Fibroblast of mammary gland (primary cell): ENCODE results near the gene MGAT4A.
A peak's percentile ranks its signal among the peaks of the same experiment; 100 is the strongest.
"Not testable (repeated sequence)": the region's sequence is repeated elsewhere in the genome, so short reads cannot be mapped to it uniquely, and the experiment has no call there.

Source experiments
- DNase-seq: peaks from one replicate; pipeline ENCODE4 v3.0.0-alpha.2; 2010; ENCODE audit warnings: low read depth
- H3K4me3 ChIP-seq: 2 replicates; pipeline ENCODE4 v1.5.1; 2011; ENCODE audit warnings: low read depth, mild to moderate bottlenecking, low read length, moderate library complexity; ENCODE audit not compliant: control insufficient read depth
- CTCF ChIP-seq: conservative IDR thresholded peaks from 2 replicates; pipeline ENCODE4 v1.5.1; 2011; ENCODE audit warnings: low read depth, low read length, inconsistent platforms; ENCODE audit not compliant: control insufficient read depth, insufficient read depth

Gene MGAT4A

GRCh38 chr2:98664323-98664722 is 66.6 kb downstream of the MGAT4A start:
- H3K4me3 ChIP-seq, result no peak overlapping the region
- peak; percentile 23 for DNase-seq
- TF ChIP-seq CTCF, result no peak

GRCh38 chr2:98663511-98664090 is 67.3 kb downstream of the MGAT4A start:
- DNase-seq, result no peak
- no peak overlapping the region for H3K4me3 ChIP-seq
- no peak for TF ChIP-seq CTCF

DNA sequence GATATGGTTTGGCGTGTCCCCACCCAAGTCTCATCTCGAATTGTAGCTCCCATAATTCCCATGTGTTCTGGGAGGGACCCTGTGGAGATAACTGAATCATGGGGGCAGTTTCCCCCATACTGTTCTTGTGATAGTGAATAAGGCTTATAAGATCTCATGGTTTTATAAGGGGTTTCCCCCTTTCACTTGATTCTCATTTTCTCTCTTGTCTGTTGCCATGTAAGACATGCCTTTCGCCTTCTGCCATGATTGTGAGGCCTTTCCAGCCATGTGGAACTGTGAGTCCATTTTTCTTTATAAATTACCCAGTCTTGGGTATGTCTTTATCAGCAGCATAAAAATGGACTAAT is 71.5 kb downstream of the MGAT4A start:
- DNase-seq, H3K4me3 ChIP-seq: not testable (repeated sequence)

DNA sequence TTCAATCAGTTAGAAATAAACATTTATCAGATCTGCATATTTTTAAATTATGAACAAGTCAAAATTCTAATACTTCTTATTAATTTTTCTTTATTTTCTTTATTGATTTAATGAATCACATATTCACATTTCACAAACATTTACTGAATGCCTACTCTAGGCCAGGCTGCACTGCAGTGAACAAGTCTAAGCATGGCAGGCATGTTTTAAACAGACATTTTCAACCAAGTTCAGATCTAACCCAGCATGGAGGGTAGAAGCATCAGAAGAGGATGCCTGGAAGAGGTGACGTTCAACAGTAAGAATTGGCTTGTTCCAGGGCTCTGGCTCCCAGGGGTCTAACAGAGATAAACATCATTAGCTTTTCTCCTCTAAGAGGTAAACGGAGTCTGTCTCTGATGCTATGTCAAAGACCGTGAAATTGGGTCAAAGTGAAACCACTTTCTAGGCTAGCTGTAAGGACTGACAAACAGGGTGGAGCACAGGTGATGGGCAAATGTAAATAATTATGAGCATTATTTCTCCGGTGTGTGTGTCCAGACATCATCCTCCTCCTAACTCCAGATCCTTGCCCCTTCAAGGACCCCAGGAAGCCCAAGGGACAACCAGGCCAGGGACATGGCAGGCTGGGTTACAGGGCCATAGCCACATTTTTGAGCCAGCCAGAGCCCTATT is 72.0 kb downstream of the MGAT4A start:
- TF ChIP-seq CTCF, result no peak
- H3K4me3 ChIP-seq, result no peak overlapping the region

GRCh38 chr2:98656800-98657199 is 74.1 kb downstream of the MGAT4A start:
- H3K4me3 ChIP-seq, result no peak overlapping the region
- no peak for TF ChIP-seq CTCF
- no peak for DNase-seq

More for the DNA sequence above, 72.0 kb downstream of the MGAT4A start:
- DNase-seq, result no peak

DNA sequence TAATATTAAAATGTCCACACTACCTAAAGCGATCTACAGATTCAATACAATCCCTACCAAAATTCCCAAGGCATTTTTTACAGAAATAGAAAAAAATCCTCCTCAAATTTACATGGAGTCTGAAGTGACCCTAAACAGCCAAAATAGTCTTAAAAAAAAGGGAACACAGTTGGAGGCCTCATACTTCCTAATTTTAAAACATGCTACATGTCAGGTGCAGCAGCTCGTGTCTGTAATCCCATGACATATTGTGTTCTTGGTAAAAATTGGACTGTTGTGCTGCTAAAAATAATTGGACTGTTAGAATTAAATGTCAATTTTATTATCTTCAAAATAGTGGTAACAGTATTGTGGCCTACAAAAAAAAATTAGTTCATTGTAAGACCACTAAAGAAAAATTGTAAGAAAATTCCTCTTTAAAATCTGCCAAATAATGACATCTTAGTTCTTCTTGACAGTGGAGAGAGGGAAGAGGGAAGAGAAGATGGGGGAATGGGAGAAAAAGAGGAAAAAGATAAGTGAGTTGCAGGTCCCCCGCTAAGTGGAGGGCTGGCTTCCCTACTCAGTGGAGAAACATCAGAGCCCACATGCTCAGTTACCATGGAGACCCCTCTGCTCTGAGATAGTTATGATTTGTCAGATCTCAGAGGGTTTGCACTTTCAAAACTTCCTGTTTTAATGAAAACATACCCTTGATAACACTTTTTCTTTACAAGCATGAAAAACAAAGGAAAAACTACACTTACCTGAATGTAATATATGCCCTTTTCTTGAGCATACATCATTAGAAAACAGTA is 76.0 kb downstream of the MGAT4A start:
- DNase-seq, result no peak
- no peak for TF ChIP-seq CTCF
- H3K4me3 ChIP-seq, result no peak overlapping the region

DNA sequence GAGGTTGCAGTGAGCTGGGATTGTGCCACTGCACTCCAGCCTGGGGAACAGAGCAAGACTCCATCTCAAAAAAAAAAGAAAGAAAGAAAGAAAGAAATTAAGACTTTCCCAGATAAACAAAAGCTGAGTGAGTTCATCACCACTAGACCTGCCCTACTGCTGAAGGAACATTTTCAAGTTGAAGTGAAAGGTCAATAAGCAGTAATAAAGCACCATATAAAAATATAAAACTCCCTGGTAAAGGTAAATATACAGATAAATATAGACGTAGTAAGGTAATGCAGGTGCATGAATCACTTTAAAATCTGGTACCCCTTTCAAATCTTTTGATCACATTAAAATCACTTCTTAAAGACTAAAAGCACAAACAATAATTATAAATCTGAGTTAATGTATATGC is 79.9 kb downstream of the MGAT4A start:
- H3K4me3 ChIP-seq, result no peak overlapping the region
- DNase-seq, result no peak
- TF ChIP-seq CTCF, result no peak
